ENCODE measurements around the gene C2orf68.

DNA sequence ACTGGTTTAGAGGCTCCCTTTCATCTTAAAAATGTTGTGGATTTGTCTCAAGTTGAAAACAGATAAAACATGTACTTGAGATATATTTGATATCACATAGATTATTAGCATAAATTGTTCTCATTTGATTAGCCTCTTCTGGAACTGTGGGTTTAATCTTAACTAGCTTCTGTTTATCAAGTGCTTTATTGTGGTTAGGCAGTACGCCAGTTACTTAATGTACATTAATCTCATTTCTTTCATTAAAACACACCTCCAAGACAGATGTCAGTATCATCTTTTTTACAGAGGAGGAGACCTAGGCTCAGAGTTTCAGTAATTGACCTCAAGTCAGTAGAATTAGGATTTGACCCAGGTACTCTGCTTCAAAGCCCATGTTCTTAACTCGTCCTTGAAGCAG is 34.3 kb upstream of the C2orf68 start:
- TF ChIP-seq, protein P1, sequence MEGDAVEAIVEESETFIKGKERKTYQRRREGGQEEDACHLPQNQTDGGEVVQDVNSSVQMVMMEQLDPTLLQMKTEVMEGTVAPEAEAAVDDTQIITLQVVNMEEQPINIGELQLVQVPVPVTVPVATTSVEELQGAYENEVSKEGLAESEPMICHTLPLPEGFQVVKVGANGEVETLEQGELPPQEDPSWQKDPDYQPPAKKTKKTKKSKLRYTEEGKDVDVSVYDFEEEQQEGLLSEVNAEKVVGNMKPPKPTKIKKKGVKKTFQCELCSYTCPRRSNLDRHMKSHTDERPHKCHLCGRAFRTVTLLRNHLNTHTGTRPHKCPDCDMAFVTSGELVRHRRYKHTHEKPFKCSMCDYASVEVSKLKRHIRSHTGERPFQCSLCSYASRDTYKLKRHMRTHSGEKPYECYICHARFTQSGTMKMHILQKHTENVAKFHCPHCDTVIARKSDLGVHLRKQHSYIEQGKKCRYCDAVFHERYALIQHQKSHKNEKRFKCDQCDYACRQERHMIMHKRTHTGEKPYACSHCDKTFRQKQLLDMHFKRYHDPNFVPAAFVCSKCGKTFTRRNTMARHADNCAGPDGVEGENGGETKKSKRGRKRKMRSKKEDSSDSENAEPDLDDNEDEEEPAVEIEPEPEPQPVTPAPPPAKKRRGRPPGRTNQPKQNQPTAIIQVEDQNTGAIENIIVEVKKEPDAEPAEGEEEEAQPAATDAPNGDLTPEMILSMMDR (tag by site-specific recombination; IDR thresholded peaks at IDR 0.05), result no peak
- TF ChIP-seq ZNF610 (tag by site-specific recombination; IDR thresholded peaks at IDR 0.05; ENCODE audit: borderline replicate concordance) (no peak), GLI4 (tag by site-specific recombination; IDR thresholded peaks at IDR 0.05) (no peak), YY1 (tag by site-specific recombination; IDR thresholded peaks at IDR 0.05) (no peak), SCRT2 (tag by site-specific recombination; IDR thresholded peaks at IDR 0.05) (no peak)
- TF ChIP-seq, protein P2, sequence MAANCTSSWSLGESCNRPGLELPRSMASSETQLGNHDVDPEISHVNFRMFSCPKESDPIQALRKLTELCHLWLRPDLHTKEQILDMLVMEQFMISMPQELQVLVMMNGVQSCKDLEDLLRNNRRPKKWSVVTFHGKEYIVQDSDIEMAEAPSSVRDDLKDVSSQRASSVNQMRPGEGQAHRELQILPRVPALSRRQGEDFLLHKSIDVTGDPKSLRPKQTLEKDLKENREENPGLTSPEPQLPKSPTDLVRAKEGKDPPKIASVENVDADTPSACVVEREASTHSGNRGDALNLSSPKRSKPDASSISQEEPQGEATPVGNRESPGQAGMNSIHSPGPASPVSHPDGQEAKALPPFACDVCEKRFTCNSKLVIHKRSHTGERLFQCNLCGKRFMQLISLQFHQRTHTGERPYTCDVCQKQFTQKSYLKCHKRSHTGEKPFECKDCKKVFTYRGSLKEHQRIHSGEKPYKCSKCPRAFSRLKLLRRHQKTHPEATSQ (tag by site-specific recombination; IDR thresholded peaks at IDR 0.05), result no peak
- TF ChIP-seq, protein P3, sequence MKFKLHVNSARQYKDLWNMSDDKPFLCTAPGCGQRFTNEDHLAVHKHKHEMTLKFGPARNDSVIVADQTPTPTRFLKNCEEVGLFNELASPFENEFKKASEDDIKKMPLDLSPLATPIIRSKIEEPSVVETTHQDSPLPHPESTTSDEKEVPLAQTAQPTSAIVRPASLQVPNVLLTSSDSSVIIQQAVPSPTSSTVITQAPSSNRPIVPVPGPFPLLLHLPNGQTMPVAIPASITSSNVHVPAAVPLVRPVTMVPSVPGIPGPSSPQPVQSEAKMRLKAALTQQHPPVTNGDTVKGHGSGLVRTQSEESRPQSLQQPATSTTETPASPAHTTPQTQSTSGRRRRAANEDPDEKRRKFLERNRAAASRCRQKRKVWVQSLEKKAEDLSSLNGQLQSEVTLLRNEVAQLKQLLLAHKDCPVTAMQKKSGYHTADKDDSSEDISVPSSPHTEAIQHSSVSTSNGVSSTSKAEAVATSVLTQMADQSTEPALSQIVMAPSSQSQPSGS (tag by site-specific recombination; IDR thresholded peaks at IDR 0.05; ENCODE audit: low read depth), result no peak

Measured in HEK293 (cell line).